T-helper 1 cell treated with Interleukin-12 subunit alpha and Interleukin-12 subunit beta and Interleukin-4 antibody, amounts not matched to agents 30 μg/mL and 1 μg/mL, for 36 hours (primary cell): ENCODE data around the gene BBX.

Experiments used
- H3K27ac Mint-ChIP-seq: one replicate; pipeline ENCODE4 v1.8.0; 2021; ENCODE audit warnings: mild to moderate bottlenecking, mixed read lengths
- H3K27me3 Mint-ChIP-seq: one replicate; pipeline ENCODE4 v1.8.0; 2021; ENCODE audit warnings: low read depth, mixed read lengths
- H3K36me3 Mint-ChIP-seq: one replicate; pipeline ENCODE4 v1.8.0; 2021; ENCODE audit warnings: low read depth, mixed read lengths
- H3K4me1 Mint-ChIP-seq: one replicate; pipeline ENCODE4 v1.8.0; 2021; ENCODE audit warnings: low read depth, mixed read lengths
- H3K4me3 Mint-ChIP-seq: one replicate; pipeline ENCODE4 v1.8.0; 2021; ENCODE audit warnings: mild to moderate bottlenecking, moderate library complexity, mixed read lengths
- H3K9me3 Mint-ChIP-seq: one replicate; pipeline ENCODE4 v1.8.0; 2021; ENCODE audit warnings: mixed read lengths

The BBX gene

DNA sequence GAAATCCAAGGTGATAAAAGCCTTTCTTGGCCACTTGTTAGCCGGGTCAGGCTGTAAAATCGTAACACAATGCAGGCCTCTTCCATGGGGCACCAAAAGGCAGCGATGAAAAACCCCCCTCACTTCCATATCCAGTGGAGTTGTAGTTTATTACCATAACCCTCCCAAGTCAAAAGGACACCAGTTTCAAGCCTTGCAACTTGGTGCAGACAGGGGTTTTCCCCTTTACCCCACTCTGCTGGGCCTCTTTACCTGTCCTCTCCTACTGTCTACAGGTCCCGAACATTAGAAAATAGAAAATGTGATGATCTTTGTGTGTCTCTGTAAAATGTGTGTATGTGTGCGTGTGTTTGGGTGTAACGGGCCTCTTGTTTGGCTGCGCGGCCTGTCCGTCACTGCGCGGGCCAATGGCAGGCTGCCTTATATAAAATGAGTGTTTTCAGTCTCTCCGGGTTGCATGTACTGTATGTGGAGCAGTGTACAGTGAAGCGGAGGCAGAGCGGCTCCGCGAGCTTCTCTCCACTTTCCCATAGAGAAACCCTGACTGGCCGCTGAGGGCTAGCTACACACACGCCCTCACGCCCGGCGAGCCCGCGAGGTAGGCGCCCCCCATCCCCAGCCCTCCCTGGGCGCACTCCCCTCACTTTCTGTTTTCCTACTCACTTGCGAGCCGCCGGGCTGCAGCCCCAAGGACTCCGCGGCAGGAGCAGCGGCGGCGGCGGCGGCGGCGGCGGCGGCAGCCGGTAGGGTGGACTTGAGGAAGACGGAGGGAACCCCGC is at the start of gene BBX:
Gene BBX (plus strand): TSS at position 453 of the 779 bp plus-strand sequence. CDS start 187,499 bp downstream, outside the sequence.
- peaks cover 7% of the 10 kb centered on the region for H3K27me3 Mint-ChIP-seq
- H3K9me3 Mint-ChIP-seq: no peaks in the 10 kb centered on the region
- H3K4me3 Mint-ChIP-seq: peak within 1 kb of the TSS; percentile 98
- peaks cover 16% of the 10 kb centered on the region for H3K4me1 Mint-ChIP-seq
- peak within 1 kb of the TSS; percentile 97 for H3K27ac Mint-ChIP-seq
- H3K36me3 Mint-ChIP-seq: peaks cover 16% of the 10 kb centered on the region

DNA sequence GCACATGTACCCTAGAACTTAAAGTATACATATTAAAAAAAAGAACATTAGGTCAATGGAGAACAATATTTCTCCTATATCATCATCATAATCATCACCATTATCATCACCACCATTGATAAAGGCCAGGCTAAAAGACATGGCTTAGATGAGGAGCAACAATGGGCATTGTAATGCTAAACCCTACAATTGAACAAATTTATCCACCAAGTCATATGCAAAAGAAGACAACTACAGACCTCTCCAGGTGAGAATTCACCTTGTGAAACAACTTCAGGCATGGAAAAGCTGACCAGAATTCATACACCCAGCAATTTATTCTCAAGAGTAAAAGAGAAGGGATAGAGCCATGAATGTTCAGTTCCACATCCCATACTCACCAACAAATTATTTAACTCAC is 46.3 kb upstream of the BBX start:
- no peaks in the 10 kb centered on the region for H3K4me1 Mint-ChIP-seq

GRCh38 chr3:107487490-107487889 is 35.3 kb upstream of the BBX start:
- no peak overlapping the region for H3K27ac Mint-ChIP-seq
- no peaks in the 10 kb centered on the region for H3K9me3 Mint-ChIP-seq
- H3K27me3 Mint-ChIP-seq: peaks cover 23% of the 10 kb centered on the region
- H3K4me1 Mint-ChIP-seq: no peaks in the 10 kb centered on the region
- H3K36me3 Mint-ChIP-seq: no peaks in the 10 kb centered on the region
- H3K4me3 Mint-ChIP-seq: no peak overlapping the region

More for the DNA sequence above, 46.3 kb upstream of the BBX start:
- H3K4me3 Mint-ChIP-seq: no peak overlapping the region
- peaks cover 9% of the 10 kb centered on the region for H3K27me3 Mint-ChIP-seq
- no peak overlapping the region for H3K27ac Mint-ChIP-seq
- H3K36me3 Mint-ChIP-seq: no peaks in the 10 kb centered on the region
- H3K9me3 Mint-ChIP-seq: peaks cover 10% of the 10 kb centered on the region

DNA sequence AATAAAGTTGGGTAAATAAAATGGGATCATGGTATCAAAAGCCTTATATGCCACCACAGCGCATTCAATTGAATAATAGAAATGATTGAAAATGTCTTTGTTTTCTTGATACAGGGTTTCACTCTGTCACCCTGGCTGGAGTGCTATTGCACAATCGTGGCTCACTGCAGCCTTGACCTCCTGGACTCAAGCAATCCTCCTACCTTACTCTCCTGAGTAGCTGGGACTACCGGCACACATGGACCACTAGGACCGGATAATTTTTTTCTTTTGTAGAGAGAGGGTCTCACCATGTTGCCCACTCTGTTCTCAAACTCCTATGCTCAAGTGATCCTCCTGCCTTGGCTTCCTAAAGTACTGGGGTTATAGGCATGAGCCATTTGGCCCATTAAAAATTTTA is 33.8 kb upstream of the BBX start:
- no peak overlapping the region for H3K4me3 Mint-ChIP-seq
- no peaks in the 10 kb centered on the region for H3K9me3 Mint-ChIP-seq
- H3K4me1 Mint-ChIP-seq: no peaks in the 10 kb centered on the region
- H3K27me3 Mint-ChIP-seq: peaks cover 28% of the 10 kb centered on the region
- no peaks in the 10 kb centered on the region for H3K36me3 Mint-ChIP-seq
- H3K27ac Mint-ChIP-seq: no peak overlapping the region

DNA sequence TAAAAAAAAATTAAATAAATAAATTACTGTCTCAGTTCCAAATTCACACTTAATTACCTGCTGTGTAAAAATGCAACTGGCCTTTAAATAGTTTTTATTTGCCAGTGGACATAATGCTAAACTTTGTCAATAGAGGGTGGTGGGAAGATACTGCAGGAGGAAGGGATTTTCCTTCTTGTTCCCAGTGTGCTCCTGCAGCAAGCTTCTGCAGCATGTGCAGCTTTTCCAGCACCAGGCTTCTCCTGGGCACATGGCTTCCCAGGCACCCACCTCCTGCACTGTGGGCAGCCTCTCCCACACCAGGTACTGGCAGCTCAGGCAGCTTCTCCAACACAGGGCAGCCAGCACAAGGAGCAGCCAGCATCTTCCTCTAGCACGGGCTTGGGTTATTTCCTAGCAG is 29.6 kb upstream of the BBX start:
- H3K27me3 Mint-ChIP-seq: peaks cover 23% of the 10 kb centered on the region

DNA sequence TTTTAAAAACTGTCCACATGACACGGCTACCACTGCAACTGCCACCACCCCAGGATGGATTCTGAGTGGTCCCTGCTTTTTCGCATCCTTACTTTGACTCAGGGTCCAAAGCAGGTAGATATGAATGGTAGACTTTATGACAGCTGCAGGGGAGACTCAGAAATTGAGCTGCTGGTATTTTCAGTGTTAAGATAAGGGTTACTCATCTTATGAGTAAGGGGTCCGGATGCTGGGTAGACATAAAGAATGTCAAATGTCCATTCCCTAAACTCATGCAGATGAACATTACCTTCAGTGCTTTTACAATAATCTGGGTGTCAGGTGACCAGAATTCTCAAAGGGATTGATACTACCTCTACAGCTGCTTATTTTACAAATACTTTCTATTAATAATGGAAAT is 25.9 kb upstream of the BBX start:
- no peak overlapping the region for H3K4me3 Mint-ChIP-seq
- peaks cover 5% of the 10 kb centered on the region for H3K27me3 Mint-ChIP-seq
- no peaks in the 10 kb centered on the region for H3K36me3 Mint-ChIP-seq
- H3K27ac Mint-ChIP-seq: no peak overlapping the region
- no peaks in the 10 kb centered on the region for H3K4me1 Mint-ChIP-seq
- no peaks in the 10 kb centered on the region for H3K9me3 Mint-ChIP-seq

More for the DNA sequence above, 29.6 kb upstream of the BBX start:
- H3K4me1 Mint-ChIP-seq: no peaks in the 10 kb centered on the region
- no peaks in the 10 kb centered on the region for H3K36me3 Mint-ChIP-seq
- H3K9me3 Mint-ChIP-seq: no peaks in the 10 kb centered on the region
- no peak overlapping the region for H3K4me3 Mint-ChIP-seq
- H3K27ac Mint-ChIP-seq: no peak overlapping the region

DNA sequence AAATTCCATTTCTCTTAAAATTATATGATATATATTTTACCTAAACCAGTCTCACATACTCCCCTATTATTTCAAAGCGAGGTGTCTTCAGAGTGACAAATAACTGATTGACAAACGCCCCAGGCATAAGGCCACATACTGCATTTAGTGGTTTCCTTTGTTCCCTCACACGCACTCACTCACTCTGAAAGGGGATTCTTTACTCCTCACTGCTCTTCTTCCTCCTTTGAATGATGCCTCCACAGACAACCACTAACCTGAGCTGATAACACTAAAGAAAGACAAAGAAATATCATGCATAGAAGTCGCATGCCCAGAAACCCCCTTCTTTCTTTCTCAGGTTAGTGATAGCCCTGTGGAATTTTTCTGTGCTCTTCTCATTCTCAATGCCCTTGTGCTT is 24.1 kb upstream of the BBX start:
- no peaks in the 10 kb centered on the region for H3K36me3 Mint-ChIP-seq
- no peaks in the 10 kb centered on the region for H3K9me3 Mint-ChIP-seq
- H3K4me3 Mint-ChIP-seq: no peak overlapping the region
- no peaks in the 10 kb centered on the region for H3K4me1 Mint-ChIP-seq
- no peak overlapping the region for H3K27ac Mint-ChIP-seq
- H3K27me3 Mint-ChIP-seq: peaks cover 5% of the 10 kb centered on the region

GRCh38 chr3:107506458-107506857 is 16.3 kb upstream of the BBX start:
- no peaks in the 10 kb centered on the region for H3K36me3 Mint-ChIP-seq
- no peak overlapping the region for H3K27ac Mint-ChIP-seq
- H3K4me1 Mint-ChIP-seq: no peaks in the 10 kb centered on the region
- H3K4me3 Mint-ChIP-seq: no peak overlapping the region
- H3K9me3 Mint-ChIP-seq: no peaks in the 10 kb centered on the region
- peaks cover 9% of the 10 kb centered on the region for H3K27me3 Mint-ChIP-seq

GRCh38 chr3:107508331-107508730 is 14.4 kb upstream of the BBX start:
- no peaks in the 10 kb centered on the region for H3K9me3 Mint-ChIP-seq
- H3K36me3 Mint-ChIP-seq: no peaks in the 10 kb centered on the region
- H3K4me3 Mint-ChIP-seq: no peak overlapping the region
- H3K27ac Mint-ChIP-seq: no peak overlapping the region
- H3K4me1 Mint-ChIP-seq: no peaks in the 10 kb centered on the region
- peaks cover 10% of the 10 kb centered on the region for H3K27me3 Mint-ChIP-seq

DNA sequence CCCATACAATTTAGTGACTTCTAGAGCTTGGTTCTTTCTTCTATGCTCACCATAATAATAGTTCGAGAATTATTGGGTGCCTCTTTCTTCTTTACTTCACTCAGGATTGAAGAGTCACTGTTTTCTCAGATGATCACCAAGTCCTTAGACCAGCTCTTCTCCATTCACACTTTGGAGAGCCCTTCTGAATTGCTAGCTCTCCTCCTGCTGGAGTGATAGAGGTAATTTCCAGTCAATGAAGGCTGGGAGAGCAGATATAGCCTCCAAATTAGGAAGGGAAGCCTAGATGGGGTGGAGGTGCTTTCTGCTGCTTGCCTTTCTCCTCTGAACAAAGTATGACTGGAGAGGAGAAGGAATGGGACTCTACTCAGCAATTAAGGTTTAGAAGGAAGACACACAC is 10.7 kb upstream of the BBX start:
- Mint-ChIP-seq H3K36me3 (no peaks in the 10 kb centered on the region), H3K27ac (no peak overlapping the region), H3K9me3 (no peaks in the 10 kb centered on the region), H3K4me3 (no peak overlapping the region), H3K27me3 (peaks cover 29% of the 10 kb centered on the region), H3K4me1 (no peaks in the 10 kb centered on the region)

DNA sequence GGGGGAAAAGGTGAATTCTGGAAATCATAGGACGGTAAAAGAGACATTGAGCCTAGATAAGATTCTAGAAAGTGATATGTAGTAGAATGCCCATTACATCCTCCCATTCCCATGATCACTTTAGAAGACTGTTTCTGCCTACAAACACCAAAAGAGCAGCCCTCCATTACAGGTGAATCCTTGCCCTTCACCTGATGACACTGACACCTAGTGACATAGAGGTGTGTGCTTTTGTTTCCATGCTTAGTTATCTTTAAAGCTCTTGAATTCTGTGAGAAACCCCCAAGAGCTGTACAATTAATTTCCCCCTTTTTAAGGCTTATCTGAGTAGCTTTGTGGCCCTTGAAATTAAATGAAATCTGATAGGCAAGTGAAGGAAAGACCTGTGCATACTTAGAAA is 8.3 kb upstream of the BBX start:
- no peaks in the 10 kb centered on the region for H3K4me1 Mint-ChIP-seq
- peaks cover 36% of the 10 kb centered on the region for H3K27me3 Mint-ChIP-seq
- H3K36me3 Mint-ChIP-seq: no peaks in the 10 kb centered on the region
- H3K27ac Mint-ChIP-seq: no peak overlapping the region
- H3K9me3 Mint-ChIP-seq: no peaks in the 10 kb centered on the region
- no peak overlapping the region for H3K4me3 Mint-ChIP-seq

GRCh38 chr3:107516475-107516874 is 6.3 kb upstream of the BBX start:
- peaks cover 35% of the 10 kb centered on the region for H3K27me3 Mint-ChIP-seq
- no peaks in the 10 kb centered on the region for H3K9me3 Mint-ChIP-seq
- no peak overlapping the region for H3K4me3 Mint-ChIP-seq
- H3K36me3 Mint-ChIP-seq: no peaks in the 10 kb centered on the region
- H3K4me1 Mint-ChIP-seq: peaks cover 2% of the 10 kb centered on the region
- H3K27ac Mint-ChIP-seq: no peak overlapping the region

DNA sequence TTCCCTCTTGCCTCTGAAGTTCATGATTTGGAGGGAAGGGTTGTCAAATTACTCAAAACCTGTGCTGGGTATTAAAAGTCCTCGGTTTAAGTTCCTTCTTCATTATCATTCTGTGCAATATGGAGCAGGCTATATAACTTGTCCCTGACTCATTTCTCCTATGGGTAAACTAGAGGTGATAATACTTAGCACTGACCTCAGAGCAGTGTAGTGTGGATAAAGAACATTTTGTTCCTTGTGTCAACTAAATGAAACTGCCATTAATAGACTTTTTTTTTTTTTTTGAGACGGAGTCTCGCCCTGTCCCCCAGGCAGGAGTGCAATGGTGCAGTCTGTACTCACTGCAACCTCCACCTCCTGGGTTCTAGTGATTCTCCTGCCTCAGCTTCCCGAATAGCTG is 2.2 kb upstream of the BBX start:
- H3K36me3 Mint-ChIP-seq: peaks cover 4% of the 10 kb centered on the region
- H3K4me1 Mint-ChIP-seq: peaks cover 11% of the 10 kb centered on the region
- H3K9me3 Mint-ChIP-seq: no peaks in the 10 kb centered on the region
- H3K4me3 Mint-ChIP-seq: no peak overlapping the region
- no peak overlapping the region for H3K27ac Mint-ChIP-seq
- H3K27me3 Mint-ChIP-seq: peaks cover 19% of the 10 kb centered on the region

GRCh38 chr3:107521469-107522059 is 1.2 kb upstream of the BBX start:
- Mint-ChIP-seq H3K4me1 (peaks cover 16% of the 10 kb centered on the region), H3K4me3 (no peak overlapping the region), H3K27ac (no peak overlapping the region), H3K36me3 (peaks cover 7% of the 10 kb centered on the region), H3K27me3 (peaks cover 18% of the 10 kb centered on the region), H3K9me3 (no peaks in the 10 kb centered on the region)

- H3K4me3 Mint-ChIP-seq: peak overlapping the region; percentile 98
- H3K9me3 Mint-ChIP-seq: no peaks in the 10 kb centered on the region
- H3K4me1 Mint-ChIP-seq: peaks cover 18% of the 10 kb centered on the region
- peak overlapping the region; percentile 93 for H3K27ac Mint-ChIP-seq
- H3K36me3 Mint-ChIP-seq: peaks cover 20% of the 10 kb centered on the region
- H3K27me3 Mint-ChIP-seq: peaks cover 6% of the 10 kb centered on the region
Observed at GRCh38 chr3:107523289-107523538, 452 bp downstream of the BBX start.
